ENCODE results near the gene ADAT3.

- no peak for TF ChIP-seq CTCF (IDR thresholded peaks at IDR 0.05; ENCODE audit: low read depth, low read length, poor library complexity, severe bottlenecking)
- no peak for TF ChIP-seq EZH2phosphoT487 (IDR thresholded peaks at IDR 0.05; ENCODE audit: borderline replicate concordance, low read length)
Observed at GRCh38 chr19:1941146-1942077, 36.2 kb downstream of the ADAT3 start, which contains the start of gene CSNK1G2.
